PFSK-1 (cell line): ENCODE measurements around the gene ATP8B4.

ENCODE experiments used
- POLR2AphosphoS5 ChIP-seq: IDR thresholded peaks from 2 replicates; pipeline ENCODE4 v1.6.1; 2012; ENCODE audit warnings: low read depth, mild to moderate bottlenecking, control low read depth, low read length, moderate library complexity
- REST ChIP-seq, 2 experiments: IDR thresholded peaks; 2 replicates each; pipeline versions ENCODE4 v1.6.1 to v1.8.0; 2011 to 2012; ENCODE audit warnings: low read depth in 2 of 2, low read length in 2 of 2, control low read depth in 1 of 2, inconsistent platforms in 1 of 2, mild to moderate bottlenecking in 1 of 2, moderate library complexity in 1 of 2; ENCODE audit not compliant: insufficient read depth in 1 of 2
- SIN3A ChIP-seq: IDR thresholded peaks from 2 replicates; pipeline ENCODE4 v1.6.1; 2012; ENCODE audit warnings: mild to moderate bottlenecking, low read length, moderate library complexity, borderline replicate concordance; ENCODE audit not compliant: insufficient read depth
- TAF1 ChIP-seq: IDR thresholded peaks from 2 replicates; pipeline ENCODE4 v1.6.1; 2012; ENCODE audit warnings: low read length, control low read depth, borderline replicate concordance; ENCODE audit not compliant: insufficient read depth

- TF ChIP-seq SIN3A (no peak), POLR2AphosphoS5 (no peak), REST (IDR thresholded peaks at IDR 0.05; ENCODE audit: insufficient read depth in 1 of 2, low read depth in 2 of 2, low read length in 2 of 2) (no peak), TAF1 (no peak)
These were observed 191.7 kb downstream of the ATP8B4 start for GRCh38 chr15:49927189-49927861.
